Muscle layer of duodenum (tissue), 2 donors: ENCODE measurements around the gene NTN3.

ENCODE experiments used
- H3K27ac ChIP-seq: one replicate; pipeline ENCODE4 v1.7.0; 2013; ENCODE audit warnings: mild to moderate bottlenecking, low read length
- H3K27me3 ChIP-seq: one replicate; pipeline ENCODE4 v1.7.0; 2013; ENCODE audit warnings: low read depth, mild to moderate bottlenecking, control low read depth, low read length
- H3K36me3 ChIP-seq, 2 donors: one replicate each; pipeline ENCODE4 v1.7.0; 2013; ENCODE audit warnings: low read length in 2 of 2, control low read depth in 1 of 2, mild to moderate bottlenecking in 1 of 2; ENCODE audit not compliant: insufficient read depth in 2 of 2, control insufficient read depth in 1 of 2
- H3K4me1 ChIP-seq, 2 donors: one replicate each; pipeline ENCODE4 v1.7.0; 2013; ENCODE audit warnings: low read length in 2 of 2, mild to moderate bottlenecking in 2 of 2, control low read depth in 1 of 2, moderate library complexity in 1 of 2; ENCODE audit not compliant: insufficient read depth in 2 of 2, control insufficient read depth in 1 of 2
- H3K4me3 ChIP-seq, 2 donors: one replicate each; pipeline ENCODE4 v1.7.0; 2013; ENCODE audit warnings: low read length in 2 of 2, low read depth in 1 of 2, mild to moderate bottlenecking in 1 of 2
- H3K9me3 ChIP-seq, 2 donors: one replicate each; pipeline ENCODE4 v1.7.0; 2013; ENCODE audit warnings: low read length in 2 of 2, control low read depth in 1 of 2, mild to moderate bottlenecking in 1 of 2; ENCODE audit not compliant: control insufficient read depth in 1 of 2
- donor health status: healthy.

Gene NTN3

DNA sequence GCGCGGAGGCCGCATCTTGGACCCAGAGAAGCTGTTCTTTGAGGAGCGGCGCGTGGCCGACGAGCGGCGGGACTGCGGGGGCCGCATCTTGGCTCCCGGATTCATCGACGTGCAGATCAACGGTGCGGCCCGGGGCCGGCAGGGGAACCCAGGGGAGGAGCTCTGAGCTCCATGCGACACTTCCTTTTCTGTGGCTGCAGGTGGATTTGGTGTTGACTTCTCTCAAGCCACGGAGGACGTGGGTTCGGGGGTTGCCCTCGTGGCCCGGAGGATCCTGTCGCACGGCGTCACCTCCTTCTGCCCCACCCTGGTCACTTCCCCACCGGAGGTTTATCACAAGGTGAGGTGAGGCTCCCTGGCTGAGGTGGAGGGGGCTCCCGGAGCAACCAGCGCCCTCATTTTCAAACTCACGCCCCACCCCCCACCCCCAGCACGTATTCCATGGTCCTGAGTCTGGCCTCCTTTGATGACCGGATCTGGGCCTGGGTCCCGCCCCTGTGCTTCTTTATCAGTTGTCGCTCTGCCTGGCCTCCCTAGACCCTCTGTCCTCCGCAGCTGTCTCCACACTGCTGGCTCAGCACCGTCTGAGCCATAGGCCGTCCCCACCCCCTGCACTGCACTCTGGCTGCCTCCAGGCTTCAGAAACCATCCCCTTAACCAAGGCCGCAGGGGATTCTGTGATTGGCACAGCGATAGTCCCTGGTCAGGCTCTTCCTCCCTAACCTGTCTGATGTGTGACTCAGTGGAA lies 49.9 kb downstream of the NTN3 start:
- Histone ChIP-seq H3K4me1 (peaks cover 23 to 48% of the 10 kb centered on the region in 2 donors), H3K36me3 (peaks cover 0 to 22% of the 10 kb centered on the region in 2 donors), H3K9me3 (no peaks in the 10 kb centered on the region), H3K27me3 (no peaks in the 10 kb centered on the region), H3K4me3 (peak overlapping the region; percentile 46 to 77), H3K27ac (no peak overlapping the region)
